Mammary epithelial cell (primary cell): ENCODE measurements around the gene IL9R.

Experiments used
- CTCF ChIP-seq, 2 donors: IDR thresholded peaks in 1 of 2; conservative IDR thresholded peaks in 1 of 2; 2 replicates each; pipeline ENCODE4 v1.5.1; 2011 to 2012; ENCODE audit warnings: inconsistent platforms in 2 of 2, low read length in 2 of 2, mild to moderate bottlenecking in 2 of 2, control low read depth in 1 of 2, low read depth in 1 of 2; ENCODE audit not compliant: insufficient read depth in 1 of 2; ENCODE audit errors: extremely low read depth in 1 of 2
- EZH2 ChIP-seq: IDR thresholded peaks from 2 replicates; pipeline ENCODE4 v1.6.1; 2012; ENCODE audit warnings: low read length, inconsistent platforms, borderline replicate concordance

GRCh38 chrX:156002507-156002906 is 5.0 kb downstream of the IL9R start:
- no peak for TF ChIP-seq EZH2
- no peak for TF ChIP-seq CTCF (conservative IDR thresholded peaks at IDR 0.05 in 1 of 2, IDR thresholded peaks at IDR 0.05 in 1 of 2; ENCODE audit: extremely low read depth in 1 of 2, insufficient read depth in 1 of 2, low read depth in 1 of 2, low read length in 2 of 2)
